HG03108 (cell line): ENCODE data around the gene PPFIBP2.

Experiments
- ATAC-seq: cut with Tn5 transposase; IDR thresholded peaks from one replicate; pipeline ENCODE4 v1.9.1; 2021; ENCODE audit warnings: moderate library complexity; ENCODE audit not compliant: unreplicated experiment

Gene PPFIBP2

GRCh38 chr11:7621090-7621489 lies 107.3 kb downstream of the PPFIBP2 start:
- ATAC-seq = no peak

DNA sequence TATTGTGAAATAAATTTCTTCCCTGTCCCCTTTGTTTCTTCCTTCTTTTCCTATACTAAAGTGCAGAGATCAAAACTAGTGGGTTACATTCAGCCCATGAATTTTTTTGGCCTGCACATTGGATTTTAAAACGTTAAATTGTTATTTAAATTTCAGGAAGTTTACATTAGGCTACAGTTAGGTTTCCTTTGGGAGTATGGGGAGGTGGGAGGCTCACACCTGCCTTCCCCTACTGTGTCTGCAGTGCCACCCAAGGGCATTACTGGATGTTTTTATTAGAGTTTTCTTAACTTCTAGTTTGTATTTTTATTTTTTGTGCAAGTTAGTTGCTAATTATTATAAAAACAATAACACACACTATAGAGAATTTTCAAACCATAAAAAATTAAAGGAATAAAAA lies 107.8 kb downstream of the PPFIBP2 start:
- no peak for ATAC-seq

GRCh38 chr11:7622721-7623120 lies 108.9 kb downstream of the PPFIBP2 start:
- ATAC-seq = no peak

DNA sequence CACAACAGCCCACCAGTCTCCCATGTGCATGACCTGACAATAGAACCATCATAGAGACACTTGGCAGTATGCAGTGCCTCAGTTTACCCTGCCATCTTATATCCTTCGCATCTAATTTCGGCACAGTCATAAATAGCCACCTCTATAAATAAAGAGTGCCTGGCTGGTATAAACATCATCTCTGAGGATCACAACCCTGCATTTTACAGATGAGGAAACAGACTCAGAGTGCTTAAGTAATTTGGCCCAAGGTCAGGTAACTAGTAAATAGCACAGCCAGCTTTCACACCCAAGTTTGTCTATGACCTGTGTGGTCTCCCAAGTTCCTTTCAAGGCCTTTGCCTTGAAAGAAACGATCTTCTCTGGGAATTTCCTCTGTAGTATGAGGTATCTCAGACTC lies 114.9 kb downstream of the PPFIBP2 start:
- no peak for ATAC-seq

- ATAC-seq = no peak
Measured at GRCh38 chr11:7630002-7630401, 116.2 kb downstream of the PPFIBP2 start.

GRCh38 chr11:7632211-7632610 lies 118.4 kb downstream of the PPFIBP2 start:
- no peak for ATAC-seq

DNA sequence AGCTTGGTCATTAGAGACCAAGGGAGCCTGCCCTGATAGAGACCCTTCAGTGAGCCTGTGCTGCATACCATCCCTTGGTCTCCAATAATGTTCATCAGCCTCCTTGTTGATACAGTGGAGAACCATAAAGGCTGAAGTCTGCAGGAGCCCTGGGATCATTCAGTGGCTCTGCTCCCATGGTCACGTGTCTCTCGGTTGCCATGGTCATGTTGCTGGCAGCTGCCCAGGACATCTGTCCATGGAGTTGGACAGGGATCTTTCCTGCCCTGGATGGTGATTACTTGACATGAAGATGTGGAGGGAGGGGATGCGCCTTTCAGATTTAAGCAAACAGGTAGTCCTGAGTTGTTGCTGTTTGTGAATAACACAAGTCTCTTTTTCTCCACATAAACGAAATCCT lies 121.3 kb downstream of the PPFIBP2 start:
- no peak for ATAC-seq

DNA sequence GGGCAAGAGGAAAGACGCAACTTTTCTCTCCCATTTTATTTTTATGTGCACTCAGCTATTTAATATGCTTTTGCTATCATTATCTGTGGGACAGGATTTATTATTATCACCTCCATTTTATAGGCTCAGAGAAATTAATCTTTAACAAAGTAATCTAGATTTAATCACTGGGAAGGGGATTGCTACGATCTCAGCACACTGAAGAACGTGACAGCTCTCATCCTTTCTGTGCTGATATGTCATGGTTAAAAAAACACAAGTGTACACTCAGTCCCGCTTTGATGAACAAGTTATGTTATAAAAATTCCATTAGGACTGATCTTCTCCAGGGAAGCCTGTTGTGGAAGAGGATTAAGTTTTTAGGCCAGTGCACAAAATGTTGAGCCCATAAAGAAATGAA lies 121.9 kb downstream of the PPFIBP2 start:
- no peak for ATAC-seq

DNA sequence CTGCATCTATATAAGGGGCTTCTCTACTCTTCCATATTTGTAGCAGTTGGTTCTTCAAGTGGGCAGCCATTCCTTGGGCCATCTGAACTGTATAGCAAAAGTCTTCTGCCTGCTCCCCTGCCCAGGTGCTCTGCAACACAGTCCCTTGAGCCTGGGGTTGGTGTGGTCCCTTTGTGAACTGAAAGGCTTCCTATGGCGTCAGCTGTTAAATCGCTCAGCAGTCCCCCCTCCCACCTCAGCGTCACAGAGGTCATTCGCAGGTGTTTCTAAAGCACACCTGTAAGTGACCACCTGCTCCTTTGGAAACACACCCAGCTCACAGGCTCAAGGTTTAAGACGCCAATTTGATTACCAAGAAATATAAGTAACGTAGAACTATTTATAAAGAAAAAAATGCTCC lies 122.6 kb downstream of the PPFIBP2 start:
- ATAC-seq = no peak

- no peak for ATAC-seq
Measured at GRCh38 chr11:7637447-7638157, 123.8 kb downstream of the PPFIBP2 start.

- ATAC-seq = no peak
Measured at GRCh38 chr11:7638710-7639642, 125.2 kb downstream of the PPFIBP2 start.

DNA sequence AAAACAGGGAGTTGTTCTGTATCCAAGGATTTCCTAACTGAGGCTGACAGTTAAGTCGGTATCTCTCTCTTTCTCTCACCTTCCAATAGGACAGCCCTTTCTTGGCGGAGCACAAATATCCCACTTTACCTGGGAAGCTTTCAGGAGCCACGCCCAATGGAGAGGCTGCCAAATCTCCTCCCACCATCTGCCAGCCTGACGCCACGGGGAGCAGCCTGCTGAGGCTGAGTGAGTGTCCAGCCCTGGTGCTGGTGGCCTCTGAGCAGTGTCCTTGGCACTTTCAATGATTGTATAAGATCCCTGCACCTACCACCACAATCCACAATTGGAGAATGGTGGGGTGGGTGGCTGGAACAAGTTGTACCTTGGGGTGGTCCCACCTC lies 125.8 kb downstream of the PPFIBP2 start:
- no peak for ATAC-seq

GRCh38 chr11:7640816-7641215 lies 127.0 kb downstream of the PPFIBP2 start:
- no peak for ATAC-seq

- no peak for ATAC-seq
Measured at GRCh38 chr11:7642747-7643146, 128.9 kb downstream of the PPFIBP2 start.

GRCh38 chr11:7643314-7643713 lies 129.5 kb downstream of the PPFIBP2 start:
- no peak for ATAC-seq

- no peak for ATAC-seq
Measured at GRCh38 chr11:7645206-7645605, 131.4 kb downstream of the PPFIBP2 start.

GRCh38 chr11:7646866-7647265 lies 133.1 kb downstream of the PPFIBP2 start:
- ATAC-seq = no peak

GRCh38 chr11:7648264-7648663 lies 134.5 kb downstream of the PPFIBP2 start:
- ATAC-seq = no peak

- no peak for ATAC-seq
Measured at GRCh38 chr11:7651140-7651551, 137.3 kb downstream of the PPFIBP2 start.

- no peak for ATAC-seq
Measured at GRCh38 chr11:7651700-7652099, 137.9 kb downstream of the PPFIBP2 start.

GRCh38 chr11:7654195-7654705 lies 140.5 kb downstream of the PPFIBP2 start:
- ATAC-seq = no peak
